K562 (cell line): ENCODE data around the gene TSPOAP1. TPM values are rescaled to one million over a fixed set of nuclear protein-coding genes. Genes with fewer than 3 reads are reported as not detected.

Source experiments
- ELF4 ChIP-seq: fragments of 450-650 bp; formaldehyde crosslinking; IDR thresholded peaks from 2 replicates; pipeline ENCODE4 v1.4.0; 2022; ENCODE audit warnings: missing genetic modification characterization
- HNRNPL ChIP-seq: fragments of 200-400 bp; formaldehyde crosslinking; IDR thresholded peaks from 2 replicates; pipeline ENCODE4 v1.6.1; 2017; ENCODE audit warnings: low read depth, mild to moderate bottlenecking, low read length
- KDM4B ChIP-seq, 2 experiments: fragments of 450-650 bp in 1 of 2; sonication (generic) in 1 of 2; IDR thresholded peaks; 2 replicates each; pipeline ENCODE4 v1.6.1; 2016 to 2017; ENCODE audit warnings: borderline replicate concordance in 2 of 2, antibody characterized with exemption in 1 of 2, low read depth in 1 of 2, mild to moderate bottlenecking in 1 of 2
- NR2C2 ChIP-seq, 2 experiments: fragments of 200-800 bp in 1 of 2; sonication (Bioruptor generic) in 1 of 2; sonication (generic) in 1 of 2; formaldehyde crosslinking in 1 of 2; IDR thresholded peaks; 2 replicates each; pipeline versions ENCODE4 v1.6.1 to v1.8.0; 2016 to 2022; ENCODE audit warnings: mild to moderate bottlenecking in 1 of 2, missing compliant biosample characterization in 1 of 2, missing genetic modification characterization in 1 of 2, missing genetic modification reagents in 1 of 2
- RUNX1 ChIP-seq: sonication (generic); IDR thresholded peaks from 2 replicates; pipeline ENCODE4 v1.6.1; 2016; ENCODE audit warnings: antibody characterized with exemption, low read depth
- SP1 ChIP-seq: sonication (generic); formaldehyde crosslinking; IDR thresholded peaks from 2 replicates; pipeline ENCODE4 v1.8.1; 2022; ENCODE audit warnings: mild to moderate bottlenecking, missing genetic modification reagents
- TAF15 ChIP-seq: fragments of 200-400 bp; formaldehyde crosslinking; IDR thresholded peaks from 2 replicates; pipeline ENCODE4 v1.6.1; 2017; ENCODE audit warnings: mild to moderate bottlenecking, low read depth, low read length, moderate library complexity
- ZBTB7A ChIP-seq: IDR thresholded peaks from 2 replicates; pipeline ENCODE4 v1.6.1; 2011; ENCODE audit warnings: low read depth, mild to moderate bottlenecking, low read length, moderate library complexity, borderline replicate concordance; ENCODE audit not compliant: control insufficient read depth
- ZC3H4 ChIP-seq: sonication (generic); formaldehyde crosslinking; IDR thresholded peaks from 2 replicates; pipeline ENCODE4 v1.9.0; 2021; ENCODE audit warnings: missing genetic modification reagents, borderline replicate concordance
- ZNF785 ChIP-seq: fragments of 250-450 bp; sonication (Bioruptor Pico); IDR thresholded peaks from 2 replicates; pipeline ENCODE4 v1.4.0; 2020; ENCODE audit warnings: mild to moderate bottlenecking
- polyA plus RNA-seq, 8 experiments: library from polyadenylated mRNA; depleted of rRNA in 4 of 8; stranded (reverse) in 5 of 8; unstranded in 3 of 8; fragments of >200 nt; fragmentation: Nextera tagmentation in 2 of 8; fragmentation: Illumina TruSeq in 1 of 8; extraction: Ambion mirVana in 2 of 8; extraction: Trizol in 1 of 8; gene quantifications; 2 replicates each; pipeline versions ENCODE4 v1.2.1 to v1.2.3, GENCODE V29; 2011 to 2014; ENCODE audit warnings: inconsistent platforms in 1 of 8, missing spikeins in 1 of 8
- total RNA-seq, 7 experiments: library from RNA; depleted of rRNA in 6 of 7; stranded (reverse); fragments of >200 nt in 6 of 7; fragmentation: Illumina TruSeq in 2 of 7; extraction: Trizol in 2 of 7; gene quantifications; 2 replicates each; pipeline versions ENCODE4 v1.2.1 to v1.2.3, GENCODE V29; 2011 to 2021; ENCODE audit warnings: low replicate concordance in 1 of 7
- TF ChIP-seq, protein P1 (sequence below): fragments of 150-350 bp; IDR thresholded peaks from 2 replicates; pipeline ENCODE4 v1.6.1; 2014; ENCODE audit warnings: low read depth, mild to moderate bottlenecking, low read length, borderline replicate concordance
- TF ChIP-seq, protein P2 (sequence below): fragments of 450-650 bp; IDR thresholded peaks from 2 replicates; pipeline ENCODE4 v1.6.1; 2016; ENCODE audit warnings: low read depth
- TF ChIP-seq, protein P3 (sequence below): conservative IDR thresholded peaks from 2 replicates; pipeline ENCODE4 v1.6.1; 2011; ENCODE audit warnings: low read depth, mild to moderate bottlenecking, low read length; ENCODE audit not compliant: control insufficient read depth

TSPOAP1 gene
- total and polyA plus RNA-seq, 9 of the 15 experiments (the other 6 are each of a cell fraction or from before 2014, with no cell fraction given), result 0.87 to 3.9 (median 1.8) TPM; not detected in 2

- TF ChIP-seq, protein P1, sequence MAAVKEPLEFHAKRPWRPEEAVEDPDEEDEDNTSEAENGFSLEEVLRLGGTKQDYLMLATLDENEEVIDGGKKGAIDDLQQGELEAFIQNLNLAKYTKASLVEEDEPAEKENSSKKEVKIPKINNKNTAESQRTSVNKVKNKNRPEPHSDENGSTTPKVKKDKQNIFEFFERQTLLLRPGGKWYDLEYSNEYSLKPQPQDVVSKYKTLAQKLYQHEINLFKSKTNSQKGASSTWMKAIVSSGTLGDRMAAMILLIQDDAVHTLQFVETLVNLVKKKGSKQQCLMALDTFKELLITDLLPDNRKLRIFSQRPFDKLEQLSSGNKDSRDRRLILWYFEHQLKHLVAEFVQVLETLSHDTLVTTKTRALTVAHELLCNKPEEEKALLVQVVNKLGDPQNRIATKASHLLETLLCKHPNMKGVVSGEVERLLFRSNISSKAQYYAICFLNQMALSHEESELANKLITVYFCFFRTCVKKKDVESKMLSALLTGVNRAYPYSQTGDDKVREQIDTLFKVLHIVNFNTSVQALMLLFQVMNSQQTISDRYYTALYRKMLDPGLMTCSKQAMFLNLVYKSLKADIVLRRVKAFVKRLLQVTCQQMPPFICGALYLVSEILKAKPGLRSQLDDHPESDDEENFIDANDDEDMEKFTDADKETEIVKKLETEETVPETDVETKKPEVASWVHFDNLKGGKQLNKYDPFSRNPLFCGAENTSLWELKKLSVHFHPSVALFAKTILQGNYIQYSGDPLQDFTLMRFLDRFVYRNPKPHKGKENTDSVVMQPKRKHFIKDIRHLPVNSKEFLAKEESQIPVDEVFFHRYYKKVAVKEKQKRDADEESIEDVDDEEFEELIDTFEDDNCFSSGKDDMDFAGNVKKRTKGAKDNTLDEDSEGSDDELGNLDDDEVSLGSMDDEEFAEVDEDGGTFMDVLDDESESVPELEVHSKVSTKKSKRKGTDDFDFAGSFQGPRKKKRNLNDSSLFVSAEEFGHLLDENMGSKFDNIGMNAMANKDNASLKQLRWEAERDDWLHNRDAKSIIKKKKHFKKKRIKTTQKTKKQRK, result no peak
- TF ChIP-seq ZBTB7A (peak; percentile 83), SP1 (CRISPR knock-in tag) (peak; percentile 87), RUNX1 (no peak; the same call in 1 of the 2 replicates), NR2C2 (CRISPR knock-in tag; IDR thresholded peaks at IDR 0.05) (0 out of 2 replicates have a peak, but pooled peaks have one; percentile 16), NR2C2 (tag; IDR thresholded peaks at IDR 0.05) (no peak), ZNF785 (no peak), ZC3H4 (no peak), HNRNPL (peak; percentile 85; the same call in 1 of the 2 replicates), KDM4B (IDR thresholded peaks at IDR 0.05; ENCODE audit: borderline replicate concordance in 2 of 2, low read depth in 1 of 2) (peak in 1 of 2 experiments; percentile 59; a peak in 1 of 4 replicates), TAF15 (peak; percentile 89), ELF4 (no peak)
- TF ChIP-seq, protein P2, sequence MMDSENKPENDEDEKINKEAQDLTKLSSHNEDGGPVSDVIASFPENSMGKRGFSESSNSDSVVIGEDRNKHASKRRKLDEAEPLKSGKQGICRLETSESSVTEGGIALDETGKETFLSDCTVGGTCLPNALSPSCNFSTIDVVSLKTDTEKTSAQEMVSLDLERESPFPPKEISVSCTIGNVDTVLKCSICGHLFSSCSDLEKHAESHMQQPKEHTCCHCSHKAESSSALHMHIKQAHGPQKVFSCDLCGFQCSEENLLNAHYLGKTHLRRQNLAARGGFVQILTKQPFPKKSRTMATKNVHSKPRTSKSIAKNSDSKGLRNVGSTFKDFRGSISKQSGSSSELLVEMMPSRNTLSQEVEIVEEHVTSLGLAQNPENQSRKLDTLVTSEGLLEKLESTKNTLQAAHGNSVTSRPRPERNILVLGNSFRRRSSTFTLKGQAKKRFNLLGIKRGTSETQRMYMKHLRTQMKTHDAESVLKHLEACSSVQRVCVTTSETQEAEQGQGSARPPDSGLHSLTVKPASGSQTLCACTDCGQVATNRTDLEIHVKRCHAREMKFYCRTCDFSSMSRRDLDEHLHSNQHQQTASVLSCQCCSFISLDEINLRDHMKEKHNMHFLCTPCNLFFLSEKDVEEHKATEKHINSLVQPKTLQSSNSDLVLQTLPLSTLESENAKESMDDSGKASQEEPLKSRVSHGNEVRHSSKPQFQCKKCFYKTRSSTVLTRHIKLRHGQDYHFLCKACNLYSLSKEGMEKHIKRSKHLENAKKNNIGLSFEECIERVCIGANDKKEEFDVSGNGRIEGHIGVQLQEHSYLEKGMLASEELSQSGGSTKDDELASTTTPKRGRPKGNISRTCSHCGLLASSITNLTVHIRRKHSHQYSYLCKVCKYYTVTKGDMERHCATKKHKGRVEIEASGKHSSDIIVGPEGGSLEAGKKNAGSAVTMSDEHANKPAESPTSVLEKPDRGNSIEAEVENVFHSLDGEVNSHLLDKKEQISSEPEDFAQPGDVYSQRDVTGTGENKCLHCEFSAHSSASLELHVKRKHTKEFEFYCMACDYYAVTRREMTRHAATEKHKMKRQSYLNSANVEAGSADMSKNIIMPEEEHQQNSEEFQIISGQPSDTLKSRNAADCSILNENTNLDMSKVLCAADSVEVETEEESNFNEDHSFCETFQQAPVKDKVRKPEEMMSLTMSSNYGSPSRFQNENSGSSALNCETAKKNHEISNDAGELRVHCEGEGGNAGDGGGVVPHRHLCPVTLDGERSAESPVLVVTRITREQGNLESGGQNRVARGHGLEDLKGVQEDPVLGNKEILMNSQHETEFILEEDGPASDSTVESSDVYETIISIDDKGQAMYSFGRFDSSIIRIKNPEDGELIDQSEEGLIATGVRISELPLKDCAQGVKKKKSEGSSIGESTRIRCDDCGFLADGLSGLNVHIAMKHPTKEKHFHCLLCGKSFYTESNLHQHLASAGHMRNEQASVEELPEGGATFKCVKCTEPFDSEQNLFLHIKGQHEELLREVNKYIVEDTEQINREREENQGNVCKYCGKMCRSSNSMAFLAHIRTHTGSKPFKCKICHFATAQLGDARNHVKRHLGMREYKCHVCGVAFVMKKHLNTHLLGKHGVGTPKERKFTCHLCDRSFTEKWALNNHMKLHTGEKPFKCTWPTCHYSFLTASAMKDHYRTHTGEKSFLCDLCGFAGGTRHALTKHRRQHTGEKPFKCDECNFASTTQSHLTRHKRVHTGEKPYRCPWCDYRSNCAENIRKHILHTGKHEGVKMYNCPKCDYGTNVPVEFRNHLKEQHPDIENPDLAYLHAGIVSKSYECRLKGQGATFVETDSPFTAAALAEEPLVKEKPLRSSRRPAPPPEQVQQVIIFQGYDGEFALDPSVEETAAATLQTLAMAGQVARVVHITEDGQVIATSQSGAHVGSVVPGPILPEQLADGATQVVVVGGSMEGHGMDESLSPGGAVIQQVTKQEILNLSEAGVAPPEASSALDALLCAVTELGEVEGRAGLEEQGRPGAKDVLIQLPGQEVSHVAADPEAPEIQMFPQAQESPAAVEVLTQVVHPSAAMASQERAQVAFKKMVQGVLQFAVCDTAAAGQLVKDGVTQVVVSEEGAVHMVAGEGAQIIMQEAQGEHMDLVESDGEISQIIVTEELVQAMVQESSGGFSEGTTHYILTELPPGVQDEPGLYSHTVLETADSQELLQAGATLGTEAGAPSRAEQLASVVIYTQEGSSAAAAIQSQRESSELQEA, result no peak
- TF ChIP-seq, protein P3, sequence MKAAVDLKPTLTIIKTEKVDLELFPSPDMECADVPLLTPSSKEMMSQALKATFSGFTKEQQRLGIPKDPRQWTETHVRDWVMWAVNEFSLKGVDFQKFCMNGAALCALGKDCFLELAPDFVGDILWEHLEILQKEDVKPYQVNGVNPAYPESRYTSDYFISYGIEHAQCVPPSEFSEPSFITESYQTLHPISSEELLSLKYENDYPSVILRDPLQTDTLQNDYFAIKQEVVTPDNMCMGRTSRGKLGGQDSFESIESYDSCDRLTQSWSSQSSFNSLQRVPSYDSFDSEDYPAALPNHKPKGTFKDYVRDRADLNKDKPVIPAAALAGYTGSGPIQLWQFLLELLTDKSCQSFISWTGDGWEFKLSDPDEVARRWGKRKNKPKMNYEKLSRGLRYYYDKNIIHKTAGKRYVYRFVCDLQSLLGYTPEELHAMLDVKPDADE, result peak; percentile 15; the same call in 1 of the 2 replicates
Measured at GRCh38 chr17:58327363-58328194, 1.0 kb downstream of the TSPOAP1 start (continued).
